HuH-7.5 (cell line): ENCODE measurements around the gene RRP1.

Experiments
- DNase-seq: peaks from one replicate; pipeline ENCODE4 v3.0.0; 2011; ENCODE audit warnings: low spot score

The RRP1 gene

DNA sequence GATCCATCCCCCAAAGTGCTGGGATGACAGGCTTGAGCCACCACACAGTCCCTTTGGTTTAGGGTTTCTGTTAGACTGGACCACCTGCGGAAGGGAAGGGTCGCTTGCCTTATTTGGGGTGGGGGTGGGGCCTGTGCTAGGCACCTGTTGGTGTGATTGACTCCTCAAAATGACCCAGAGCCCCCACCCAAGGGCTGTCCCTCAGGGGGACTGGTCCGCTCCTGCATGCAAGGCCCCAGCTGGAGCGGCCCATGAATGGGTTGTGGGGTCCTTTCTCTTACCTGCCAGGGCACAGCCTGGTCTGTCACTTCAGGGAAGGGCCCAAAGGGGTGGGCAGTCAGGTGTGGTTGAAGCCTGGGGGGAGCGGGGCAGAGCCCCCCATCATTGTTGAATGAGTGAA is 11.4 kb upstream of the RRP1 start:
- no peak for DNase-seq

GRCh38 chr21:43778469-43779335 is 10.7 kb upstream of the RRP1 start:
- no peak for DNase-seq

DNA sequence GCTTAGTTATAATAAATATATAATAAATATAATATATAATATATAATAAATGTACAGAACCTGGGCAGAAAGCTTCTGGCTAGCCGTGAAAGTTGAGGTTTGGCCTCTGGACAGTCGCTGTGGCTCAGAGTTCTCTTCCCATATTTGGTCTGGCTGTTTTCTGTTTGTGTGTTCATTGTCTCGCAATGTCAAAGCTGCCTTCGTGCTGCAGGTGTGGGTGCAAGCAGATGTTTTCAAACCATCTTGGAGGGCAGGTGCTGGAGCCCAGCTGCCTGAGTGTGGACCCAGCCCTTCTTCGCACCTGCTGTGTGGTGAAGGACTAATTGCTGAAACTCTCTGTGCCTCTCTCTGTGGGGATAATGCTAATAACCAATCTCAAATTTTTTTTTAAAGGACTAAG is 9.7 kb upstream of the RRP1 start:
- no peak for DNase-seq

GRCh38 chr21:43781846-43782245 is 7.5 kb upstream of the RRP1 start:
- no peak for DNase-seq

- DNase-seq, result no peak
Measured at GRCh38 chr21:43782431-43783097, 6.8 kb upstream of the RRP1 start.

DNA sequence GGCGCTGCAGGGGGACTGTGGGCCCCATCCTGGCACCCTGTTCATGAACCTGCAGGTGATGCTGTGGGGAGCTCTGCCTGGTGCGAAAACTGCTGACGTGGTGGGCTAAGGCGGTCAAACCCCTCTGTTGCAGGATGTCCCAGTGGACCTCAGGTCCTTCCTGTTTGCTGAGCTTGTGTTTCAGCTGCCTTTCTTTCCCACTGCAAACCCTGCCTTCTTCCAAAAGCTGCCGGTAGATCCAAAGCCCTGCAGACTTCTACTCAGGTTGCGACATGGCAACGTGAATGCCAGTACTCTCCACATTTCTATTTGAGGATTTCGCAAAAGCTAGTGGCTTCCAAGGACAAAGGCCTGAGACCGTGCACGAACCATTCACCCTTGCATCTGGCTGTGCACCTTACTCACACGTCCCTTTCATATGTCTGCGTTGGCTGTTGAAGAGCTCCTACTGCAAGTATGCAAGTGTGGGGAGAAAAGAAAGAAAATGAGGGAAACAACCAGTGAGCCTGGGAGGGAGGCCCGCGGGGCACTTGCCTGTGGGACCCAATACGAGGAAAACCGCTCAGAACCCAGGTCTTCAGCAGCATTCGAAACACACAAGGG is 6.2 kb upstream of the RRP1 start:
- no peak for DNase-seq

DNA sequence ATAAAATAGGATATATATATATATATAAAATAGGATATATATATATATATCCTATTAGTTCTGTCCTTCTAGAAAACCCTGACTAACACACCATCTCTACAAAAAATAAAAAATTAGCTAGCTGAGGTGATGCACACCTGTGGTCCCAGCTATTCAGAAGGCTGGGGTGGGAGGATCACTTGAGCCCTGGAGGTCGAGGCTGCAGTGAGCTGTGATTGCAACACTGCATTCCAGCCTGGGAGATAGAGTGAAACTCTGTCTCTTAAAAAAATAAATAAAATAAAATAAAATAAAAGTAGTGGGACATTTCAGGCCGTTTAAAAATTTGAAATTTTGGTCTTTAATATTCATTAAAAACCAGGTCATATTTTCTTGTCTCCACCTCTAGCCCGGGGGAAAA is 4.2 kb upstream of the RRP1 start:
- DNase-seq, result no peak

GRCh38 chr21:43786300-43786806 is 3.0 kb upstream of the RRP1 start:
- no peak for DNase-seq

DNA sequence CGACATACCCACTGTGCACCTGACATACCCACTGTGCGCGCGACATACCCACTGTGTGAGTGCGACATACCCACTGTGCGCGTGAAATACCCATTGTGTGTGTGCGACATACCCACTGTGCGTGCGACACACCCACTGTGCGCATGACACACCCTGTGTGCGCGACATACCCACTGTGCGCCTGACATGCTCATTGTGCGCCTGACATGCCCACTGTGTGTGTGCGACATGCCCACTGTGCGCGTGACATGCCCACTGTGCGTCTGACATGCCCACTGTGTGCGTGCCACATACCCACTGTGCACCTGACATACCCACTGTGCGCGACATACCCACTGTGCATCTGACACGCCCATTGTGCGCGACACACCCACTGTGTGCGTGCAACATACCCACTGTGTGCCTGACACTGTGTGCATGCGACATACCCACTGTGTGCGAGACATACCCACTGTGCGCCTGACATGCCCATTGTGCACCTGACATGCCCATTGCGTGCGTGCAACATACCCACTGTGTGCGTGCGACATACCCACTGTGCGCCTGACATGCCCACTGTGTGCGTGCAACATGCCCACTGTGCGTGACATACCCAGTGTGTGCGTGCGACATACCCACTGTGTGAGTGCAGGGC is 2.5 kb upstream of the RRP1 start:
- DNase-seq, result no peak

DNA sequence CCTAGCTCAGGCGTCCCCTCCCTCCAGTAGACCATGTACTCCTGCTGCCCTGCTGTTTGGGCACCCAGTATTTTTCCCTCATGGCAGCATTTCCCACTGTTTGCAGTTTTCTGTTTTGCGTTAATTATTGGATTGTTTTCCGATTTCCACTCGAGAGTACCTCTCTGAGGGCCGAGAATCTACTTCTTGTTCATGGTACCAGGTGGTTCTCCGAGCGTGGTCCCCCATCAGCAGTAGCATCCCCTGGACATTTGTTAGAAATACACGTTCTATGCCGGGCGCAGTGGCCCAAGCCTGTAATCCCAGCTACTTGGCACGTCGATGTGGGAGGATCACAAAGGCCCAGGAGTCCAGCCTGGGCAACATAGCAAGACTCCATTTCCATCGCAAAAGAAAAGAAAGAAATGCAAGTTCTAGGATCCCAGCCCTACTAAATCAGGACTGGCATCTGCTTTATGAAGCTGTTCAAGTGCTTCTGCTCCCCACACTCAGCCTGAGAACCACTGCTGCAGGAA is 690 bp downstream of the RRP1 start:
- DNase-seq, result no peak

GRCh38 chr21:43792406-43792805 is 3.0 kb downstream of the RRP1 start:
- no peak for DNase-seq

DNA sequence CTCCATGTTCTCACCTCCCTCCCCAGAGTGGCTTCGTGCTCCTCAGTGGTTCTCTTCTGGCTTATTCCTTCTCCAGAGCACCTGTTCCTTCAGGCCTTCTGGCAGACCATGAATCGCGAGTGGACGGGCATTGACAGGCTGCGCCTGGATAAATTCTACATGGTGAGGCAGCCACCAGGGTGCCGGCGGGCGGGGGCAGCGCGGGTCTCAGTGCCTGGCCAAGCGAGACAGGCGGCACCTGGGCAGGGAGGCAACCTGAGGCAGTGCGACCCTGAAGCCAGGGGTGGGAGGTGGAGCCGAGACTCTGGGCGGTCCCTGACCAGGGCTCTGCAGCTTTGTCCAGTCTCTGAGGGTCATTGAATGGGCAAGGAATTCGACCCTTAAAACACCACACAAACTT is 3.9 kb downstream of the RRP1 start:
- DNase-seq, result no peak

GRCh38 chr21:43794311-43794710 is 4.9 kb downstream of the RRP1 start:
- DNase-seq, result no peak

DNA sequence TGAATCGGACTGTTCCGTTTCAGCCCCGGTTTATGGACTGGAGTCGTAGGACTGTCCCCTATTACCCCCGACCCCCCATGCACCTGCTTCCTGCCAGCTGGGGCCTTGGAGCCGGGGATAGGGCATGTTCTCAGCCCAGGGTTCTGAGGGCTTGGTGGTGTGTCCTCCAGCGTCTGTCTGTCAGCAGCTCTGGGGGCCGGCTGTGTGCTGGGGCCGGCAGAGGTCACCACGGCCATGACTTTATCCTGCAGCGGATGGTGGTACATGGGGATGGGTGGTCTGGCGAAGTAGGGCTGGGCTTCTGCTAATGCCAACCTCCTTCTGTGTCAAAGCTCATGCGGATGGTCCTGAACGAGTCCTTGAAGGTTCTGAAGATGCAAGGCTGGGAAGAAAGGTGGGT is 5.5 kb downstream of the RRP1 start:
- no peak for DNase-seq

- no peak for DNase-seq
Measured at GRCh38 chr21:43797415-43797814, 8.0 kb downstream of the RRP1 start.

GRCh38 chr21:43797925-43798715 is 8.7 kb downstream of the RRP1 start:
- DNase-seq, result no peak

- no peak for DNase-seq
Measured at GRCh38 chr21:43799301-43799840, 10.0 kb downstream of the RRP1 start.

DNA sequence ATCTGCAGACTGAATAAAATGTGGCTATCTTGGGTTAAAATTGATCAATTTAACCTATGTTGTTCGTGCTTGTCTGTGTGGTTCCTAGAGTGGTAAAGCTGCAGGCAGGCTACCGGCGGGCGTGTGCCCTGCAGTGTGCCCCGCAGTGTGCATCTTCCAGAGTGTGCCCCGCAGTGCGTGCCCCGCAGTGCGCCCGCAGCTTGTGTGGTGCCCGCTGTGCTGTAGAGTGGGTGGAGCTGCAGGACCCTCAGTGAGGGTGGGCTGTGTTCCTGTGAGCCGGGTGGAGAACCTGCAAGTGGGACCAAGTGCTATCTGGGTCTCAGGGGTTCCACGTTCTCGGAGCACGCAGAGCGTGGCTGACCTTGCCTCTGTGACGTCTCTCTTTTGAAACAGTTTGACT is 10.7 kb downstream of the RRP1 start:
- DNase-seq, result no peak

GRCh38 chr21:43800566-43800965 is 11.2 kb downstream of the RRP1 start:
- no peak for DNase-seq

DNA sequence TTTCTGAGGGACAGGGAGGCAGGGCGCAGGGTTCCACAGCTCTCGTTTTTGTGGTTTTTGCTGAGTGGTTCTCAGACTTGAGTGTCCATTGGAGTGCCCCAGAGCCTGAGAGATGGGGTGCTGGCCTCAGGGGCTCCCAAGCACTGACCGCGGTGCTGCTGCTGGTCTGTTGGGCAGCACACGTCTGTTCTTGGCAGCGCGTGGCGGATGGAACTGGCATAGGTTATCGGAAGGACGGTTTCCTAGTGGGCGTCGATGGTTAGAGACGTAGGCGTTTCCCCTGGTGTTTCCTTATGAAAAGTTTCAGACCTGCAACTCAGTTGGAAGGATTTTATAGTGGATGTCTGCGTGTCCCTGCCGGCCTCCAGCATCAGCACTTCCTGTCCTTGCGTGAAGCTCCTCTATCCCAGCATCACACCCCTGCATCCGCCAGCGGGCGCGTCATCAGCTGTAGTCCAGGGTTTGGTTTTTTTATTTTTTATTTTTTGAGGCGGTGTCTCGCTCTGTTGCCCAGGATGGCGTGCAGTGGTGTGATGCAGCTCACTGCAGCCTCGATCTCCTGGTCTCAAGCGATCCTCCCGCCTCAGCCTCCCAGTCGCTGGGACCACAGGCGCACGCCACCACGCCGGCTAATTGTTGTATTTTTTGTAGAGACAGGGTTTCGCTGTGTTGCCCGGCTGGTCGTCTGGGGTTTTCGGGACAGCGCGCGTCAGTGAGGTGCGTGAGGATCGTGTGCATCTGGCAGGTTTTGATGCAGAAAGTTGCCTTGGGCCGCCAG is 11.8 kb downstream of the RRP1 start:
- no peak for DNase-seq
